NCI-H345 (cell line): ENCODE data around the gene CLPX.
"Not testable (repeated sequence)": the region's sequence is repeated elsewhere in the genome, so short reads cannot be mapped to it uniquely, and the experiment has no call there.

Experiments
- DNase-seq: peaks from one replicate; lab custom pipeline; 2025; lab: John Stamatoyannopoulos, UW

The CLPX gene

DNA sequence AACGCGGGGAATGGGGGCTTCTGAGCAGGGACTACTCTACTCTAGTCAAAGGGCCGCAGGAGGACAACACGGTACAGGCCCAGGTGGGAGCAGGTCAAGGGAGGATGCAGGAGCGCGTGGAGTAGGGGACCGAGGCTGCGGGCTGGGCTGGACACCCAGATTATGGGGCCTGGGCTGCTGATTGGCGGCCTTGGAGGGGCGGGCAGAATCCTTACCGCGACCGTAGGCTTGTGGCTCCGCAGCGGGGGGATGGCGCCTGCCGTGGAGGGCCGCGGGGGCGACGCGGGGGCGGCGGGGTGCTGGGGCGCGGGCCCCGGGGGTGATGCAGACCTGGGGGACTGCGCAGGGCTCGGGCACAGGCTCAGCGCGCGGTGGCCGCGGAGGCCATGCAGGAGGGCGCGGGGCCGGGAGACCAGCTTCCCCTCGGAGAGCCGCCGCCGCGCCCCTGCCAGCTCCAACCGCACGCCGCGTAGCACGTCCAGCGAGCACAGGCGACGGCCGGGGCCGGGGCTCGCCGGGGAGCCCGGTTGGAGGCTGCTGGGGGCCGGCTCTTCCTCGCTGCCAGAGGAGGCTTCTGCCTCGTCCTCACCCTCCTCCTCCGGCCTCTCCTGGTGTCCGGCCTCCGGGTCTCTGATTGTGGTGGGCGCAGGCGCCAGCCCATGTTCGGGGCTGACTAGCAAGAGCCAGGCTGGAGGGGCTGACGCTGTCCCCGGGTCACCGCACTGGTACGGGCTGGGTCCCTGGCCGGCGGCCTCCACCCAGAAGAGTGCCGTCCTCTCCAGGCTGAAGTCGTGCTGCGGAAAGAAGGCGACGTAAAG, 83.0 kb downstream of the CLPX start:
- DNase-seq, result no peak

GRCh38 chr15:65101411-65101890, 83.7 kb downstream of the CLPX start:
- DNase-seq, result peak; percentile 34

DNA sequence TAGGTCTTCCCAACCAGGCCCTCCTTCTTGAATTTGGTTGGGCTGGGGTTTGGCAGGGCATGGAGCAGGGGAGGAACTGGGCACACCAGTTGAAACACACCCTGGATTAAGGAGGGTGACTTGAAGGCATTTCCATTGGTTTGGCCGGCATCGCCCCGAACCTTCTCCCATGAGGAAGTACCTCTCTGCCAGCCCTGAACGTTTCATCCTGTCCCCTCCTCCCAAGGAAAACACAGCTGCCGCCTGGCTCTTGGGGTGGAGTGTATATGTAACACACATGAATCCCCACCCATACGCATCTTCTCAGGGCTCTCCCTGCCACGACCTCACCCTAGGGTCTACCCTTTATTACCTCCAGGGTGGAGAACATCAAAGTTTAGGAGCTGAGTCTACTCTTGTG, 84.7 kb downstream of the CLPX start:
- DNase-seq, result no peak

GRCh38 chr15:65099801-65100200, 85.3 kb downstream of the CLPX start:
- DNase-seq, result not testable (repeated sequence)

DNA sequence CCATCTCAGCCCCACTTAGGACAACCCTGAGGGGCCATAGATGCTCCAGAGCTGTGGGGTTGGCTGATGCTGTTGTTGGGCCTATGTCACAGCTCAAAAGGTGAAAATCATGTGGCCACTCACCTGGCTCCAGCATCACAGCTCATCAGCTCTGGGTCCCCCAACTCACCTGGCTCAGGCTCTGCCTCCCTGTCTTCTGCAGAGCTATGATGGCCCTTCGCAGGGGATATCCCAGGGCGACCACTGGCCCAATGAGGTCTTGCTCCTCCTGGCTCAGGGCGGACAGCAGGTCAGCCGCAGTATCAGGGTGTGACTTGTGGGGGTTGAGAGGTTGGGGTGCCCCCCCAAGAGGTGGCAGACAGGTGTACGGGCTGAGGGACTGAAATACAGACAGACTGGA, 85.8 kb downstream of the CLPX start:
- no peak for DNase-seq
